Measurements from ENCODE around the gene AGBL1.

Gene AGBL1

DNA sequence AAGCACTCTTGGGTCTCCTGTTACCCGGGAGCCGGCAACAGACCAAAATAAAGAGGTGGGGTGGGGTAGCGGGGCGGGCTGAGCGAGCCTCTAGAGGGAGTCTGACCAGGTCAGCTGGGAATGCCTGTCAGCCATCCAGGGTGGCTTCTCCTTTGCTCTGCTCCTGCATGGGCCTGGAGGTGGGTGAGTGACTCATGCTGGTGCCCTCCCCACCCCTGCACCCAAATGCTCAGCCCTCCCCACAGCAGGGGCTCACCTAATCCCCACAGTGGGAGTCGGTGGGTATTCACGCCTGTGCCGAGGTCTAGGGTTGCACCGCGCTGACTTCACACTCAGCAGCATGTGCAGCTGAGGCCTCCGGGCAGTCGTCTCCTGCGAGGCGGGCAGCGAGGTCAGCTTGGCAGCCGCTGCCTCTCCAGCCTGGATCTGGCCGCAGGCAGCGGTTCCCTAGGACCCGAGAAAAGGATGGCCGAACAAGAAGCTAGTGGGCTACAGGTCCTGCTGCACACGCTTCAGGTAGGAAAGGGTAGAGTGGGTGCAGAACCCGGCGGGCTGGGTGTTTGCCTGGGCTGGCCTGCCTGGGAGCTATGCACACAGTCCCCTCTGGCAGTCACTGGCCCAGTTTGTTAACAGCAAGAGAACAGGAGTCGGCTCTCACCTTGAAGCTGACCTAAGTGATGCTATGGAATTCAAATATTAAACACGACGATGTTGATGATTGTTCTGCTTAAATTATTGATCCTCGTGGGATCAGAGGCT, at the start of gene AGBL1:
Gene AGBL1, plus strand, starts transcription at position 364 of the 759 bp plus-strand sequence.
- ChIA-PET CTCF (no interaction called here), POLR2A (no interaction called here)
- no peak for DNase-seq (ENCODE audit: extremely low spot score)
- TF ChIP-seq CTCF (IDR thresholded peaks at IDR 0.05; ENCODE audit: control extremely low read depth, extremely low read depth, low read depth, missing control alignments), result no peak

DNA sequence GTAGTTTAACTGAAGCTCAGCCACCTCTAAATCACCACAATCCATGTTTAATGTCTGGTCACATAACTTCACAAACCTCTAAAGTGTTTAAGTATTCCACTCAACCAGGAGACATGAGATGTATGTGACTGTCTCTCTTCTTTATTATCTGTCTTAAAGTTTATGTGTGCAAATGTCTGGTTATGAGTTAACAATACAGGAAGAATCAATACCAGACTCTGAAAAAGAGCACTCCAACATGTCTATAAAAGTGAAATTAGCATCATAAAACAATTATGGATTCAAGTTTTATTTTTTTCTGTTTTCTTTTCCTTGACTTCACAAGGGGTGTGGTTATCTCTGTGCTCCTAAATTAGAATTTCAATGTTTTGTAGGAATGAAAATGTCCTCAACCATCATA, 44.8 kb upstream of the AGBL1 start:
- POLR2A ChIA-PET, result no interaction called here
- CTCF ChIA-PET, result no interaction called here
- DNase-seq (ENCODE audit: extremely low spot score), result no peak
- no peak for TF ChIP-seq CTCF (IDR thresholded peaks at IDR 0.05; ENCODE audit: control extremely low read depth, extremely low read depth, low read depth, missing control alignments)

DNA sequence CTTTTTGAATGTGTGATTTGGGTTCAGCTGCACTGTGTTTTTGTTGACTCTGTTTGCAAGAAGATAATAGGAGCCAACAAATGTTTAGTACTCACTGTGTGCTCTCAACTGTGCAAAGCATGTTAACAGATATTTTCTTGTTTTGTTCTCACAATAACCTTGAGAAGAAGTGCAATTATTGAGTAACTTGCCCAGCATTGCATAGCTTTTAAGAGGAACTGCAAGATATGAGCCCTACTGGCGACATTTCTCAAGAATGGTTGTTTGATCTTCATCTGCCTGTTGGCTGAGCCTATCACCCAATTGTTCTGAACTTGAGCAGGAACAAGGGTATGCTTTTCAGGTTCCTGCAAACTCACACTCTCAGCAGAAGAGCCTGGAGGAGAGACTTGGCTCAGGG, 43.4 kb upstream of the AGBL1 start:
- POLR2A ChIA-PET, result no interaction called here
- CTCF ChIA-PET, result no interaction called here
- DNase-seq (ENCODE audit: extremely low spot score), result no peak
- TF ChIP-seq CTCF (IDR thresholded peaks at IDR 0.05; ENCODE audit: control extremely low read depth, extremely low read depth, low read depth, missing control alignments), result no peak

GRCh38 chr15:86038491-86038890, 41.2 kb upstream of the AGBL1 start:
- TF ChIP-seq CTCF (IDR thresholded peaks at IDR 0.05; ENCODE audit: control extremely low read depth, extremely low read depth, low read depth, missing control alignments), result no peak
- ChIA-PET POLR2A (no interaction called here), CTCF (no interaction called here)
- no peak for DNase-seq (ENCODE audit: extremely low spot score)

DNA sequence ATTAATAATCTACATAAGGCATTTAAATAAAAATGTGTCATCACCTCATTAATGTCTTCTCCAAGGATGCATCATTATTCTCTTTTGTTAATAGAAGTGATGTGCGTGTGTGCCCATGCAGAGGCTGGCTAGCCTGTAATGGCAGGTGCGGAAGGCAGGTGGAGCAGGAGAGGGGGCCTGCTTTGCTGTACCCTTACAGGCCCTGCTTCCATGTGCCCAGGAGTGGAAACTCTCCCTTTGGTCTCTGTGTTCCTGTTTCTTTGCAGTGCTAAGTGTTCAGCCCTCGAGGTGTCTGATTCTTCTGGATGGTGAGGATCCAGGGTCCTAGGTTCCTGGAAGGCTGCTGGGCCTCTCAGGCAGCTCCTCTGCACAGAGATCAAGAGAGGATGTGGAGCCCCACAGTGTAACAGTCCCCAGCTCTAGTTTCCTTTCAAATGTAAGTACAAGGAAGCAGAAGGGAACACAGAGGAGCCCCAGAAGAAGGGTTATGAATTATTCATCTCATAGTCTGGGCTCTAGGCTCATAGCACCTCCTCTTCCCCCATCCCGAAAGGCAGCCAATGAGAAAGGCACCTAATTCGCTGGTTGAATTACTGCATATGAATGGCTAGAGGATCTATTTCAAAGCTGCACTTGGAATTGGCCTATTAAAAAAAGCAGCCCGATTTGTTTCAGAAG, 39.2 kb upstream of the AGBL1 start:
- CTCF ChIA-PET, result no interaction called here

DNA sequence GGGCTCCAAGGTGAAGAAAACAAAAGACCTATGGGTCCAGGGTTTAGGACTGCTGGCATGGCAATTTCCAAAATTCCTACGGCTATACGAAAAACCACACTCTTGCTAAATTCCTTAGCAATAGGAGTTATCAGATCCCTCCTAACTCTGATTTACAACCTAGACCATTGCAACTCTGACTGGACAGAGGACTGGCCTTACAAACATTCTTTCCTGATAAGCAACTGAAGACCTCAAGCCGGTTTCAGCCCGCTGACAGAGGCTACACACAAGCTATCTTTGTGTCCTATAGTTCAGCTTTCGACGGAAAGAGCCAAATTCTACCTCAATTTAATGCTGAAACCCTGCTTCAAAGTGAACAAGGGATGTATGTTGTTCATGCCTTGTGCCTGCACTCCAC, 38.3 kb upstream of the AGBL1 start:
- DNase-seq (ENCODE audit: extremely low spot score), result no peak
- no peak for TF ChIP-seq CTCF (IDR thresholded peaks at IDR 0.05; ENCODE audit: control extremely low read depth, extremely low read depth, low read depth, missing control alignments)
- CTCF ChIA-PET, result no interaction called here
- POLR2A ChIA-PET, result no interaction called here

More for the DNA sequence above, 39.2 kb upstream of the AGBL1 start:
- TF ChIP-seq CTCF (IDR thresholded peaks at IDR 0.05; ENCODE audit: control extremely low read depth, extremely low read depth, low read depth, missing control alignments), result no peak
- no peak for DNase-seq (ENCODE audit: extremely low spot score)
- POLR2A ChIA-PET, result no interaction called here

Measured in GM10248 (cell line).